Esophagus (tissue), 2 donors: ENCODE data around the gene TH. TPM values are rescaled to one million over a fixed set of nuclear protein-coding genes. Genes with fewer than 3 reads are reported as not detected.

Experiments used
- H3K27ac ChIP-seq, 2 donors: one replicate each; pipeline ENCODE4 v1.5.1; 2013; ENCODE audit warnings: low read depth in 2 of 2, mild to moderate bottlenecking in 2 of 2, inconsistent platforms in 1 of 2, low read length in 1 of 2, moderate library complexity in 1 of 2
- H3K27me3 ChIP-seq, 2 donors: one replicate each; pipeline ENCODE4 v1.6.1; 2013; ENCODE audit warnings: low read length in 2 of 2, control low read depth in 1 of 2, mild to moderate bottlenecking in 1 of 2; ENCODE audit not compliant: insufficient read depth in 2 of 2, control insufficient read depth in 1 of 2
- H3K36me3 ChIP-seq, 2 donors: one replicate each; pipeline ENCODE4 v1.6.1; 2013; ENCODE audit warnings: low read length in 1 of 2; ENCODE audit not compliant: control insufficient read depth in 2 of 2, insufficient read depth in 2 of 2
- H3K4me1 ChIP-seq, 2 donors: one replicate each; pipeline ENCODE4 v1.6.1; 2013; ENCODE audit warnings: low read length in 1 of 2; ENCODE audit not compliant: control insufficient read depth in 2 of 2, insufficient read depth in 2 of 2
- H3K4me3 ChIP-seq, 2 donors: one replicate each; pipeline ENCODE4 v1.5.1; 2013; ENCODE audit warnings: low read length in 2 of 2, mild to moderate bottlenecking in 2 of 2, low read depth in 1 of 2, moderate library complexity in 1 of 2
- H3K9me3 ChIP-seq, 2 donors: one replicate each; pipeline ENCODE4 v1.6.1; 2013; ENCODE audit warnings: mild to moderate bottlenecking in 2 of 2, low read depth in 1 of 2, low read length in 1 of 2, moderate library complexity in 1 of 2; ENCODE audit not compliant: control insufficient read depth in 2 of 2, insufficient read depth in 1 of 2
- WGBS, 2 donors: extraction: QIAGEN DNeasy Blood & Tissue Kit; methylation state at CpG; one replicate each; pipeline ENCODE4 v1.1.7; 2013; 5-methylcytosine and 5-hydroxymethylcytosine counted together
- polyA plus RNA-seq, 2 donors: library from polyadenylated mRNA; stranded (reverse); fragments of 200-250 nt; gene quantifications; one replicate each; pipeline ENCODE4 v1.2.3, GENCODE V29; 2013
- donor health status: healthy with polysubstance abuse.
- donor health status: Bipolar disorder and iron deficiency.

The TH gene
- polyA plus RNA-seq, 2 donors = 0.24 to 1.7 TPM

DNA sequence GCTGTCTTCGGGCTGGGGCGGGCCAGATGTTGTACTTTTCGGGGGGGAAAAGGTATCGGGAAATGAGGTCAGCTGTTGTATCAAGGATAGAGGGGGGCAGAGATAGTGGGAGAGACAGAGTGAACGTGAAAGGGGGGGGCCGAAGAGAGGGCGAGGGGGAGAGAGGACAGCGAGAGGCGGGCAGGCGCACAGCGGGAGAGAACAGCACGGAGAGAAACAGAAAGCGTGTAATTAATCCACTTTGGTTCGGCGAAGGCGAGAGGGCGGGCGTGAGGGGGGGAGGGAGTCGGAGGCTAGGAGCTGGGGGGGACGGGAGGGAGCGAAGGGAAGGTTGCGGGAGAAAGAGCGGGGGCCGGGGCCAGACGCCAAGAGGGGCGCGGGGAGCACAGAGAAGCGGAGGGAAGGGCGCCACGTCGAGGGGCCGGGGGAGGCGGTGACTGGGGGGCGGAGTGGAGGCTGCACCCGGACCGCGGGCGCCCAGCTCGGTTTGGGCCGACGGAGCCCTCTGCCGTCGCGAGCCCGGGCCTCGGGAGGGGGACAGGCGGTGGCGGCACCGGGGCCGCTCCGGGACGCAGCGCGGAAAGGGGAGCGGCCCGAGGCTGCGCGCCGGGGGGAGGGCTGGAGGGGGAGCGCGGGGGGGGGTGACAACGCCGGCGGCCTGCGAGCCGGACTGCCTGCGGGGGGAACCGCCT is 33.0 kb downstream of the TH start:
- H3K9me3 ChIP-seq = no peaks in the 10 kb centered on the region
- peaks cover 10 to 39% of the 10 kb centered on the region in 2 donors for H3K27me3 ChIP-seq
- peaks cover 2 to 3% of the 10 kb centered on the region in 2 donors for H3K4me1 ChIP-seq
- no peaks in the 10 kb centered on the region for H3K36me3 ChIP-seq
- 2% methylated on average over 32 to 68 of the region's 68 CpGs for whole genome bisulfite sequencing, 2 donors
- no peak overlapping the region for H3K27ac ChIP-seq
- H3K4me3 ChIP-seq = peak overlapping the region; percentile 11 to 25

DNA sequence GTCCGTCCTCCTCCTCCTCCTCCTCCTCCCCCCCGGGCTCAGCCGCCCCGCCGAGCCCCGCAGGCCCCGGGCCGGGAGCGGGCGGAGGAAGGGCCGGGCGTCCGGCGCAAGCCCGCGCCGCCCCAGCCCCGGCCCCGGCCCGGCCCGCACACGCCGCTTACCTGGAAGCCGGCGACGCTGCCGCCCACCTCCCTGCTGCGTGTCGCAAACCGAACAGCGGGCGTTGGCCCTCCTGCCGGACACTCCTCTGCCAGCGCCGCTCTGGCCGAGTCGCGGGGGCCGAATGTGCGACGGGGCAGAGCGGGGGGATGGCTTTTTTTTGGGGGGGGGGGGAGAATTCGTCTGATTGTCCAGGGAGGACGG is 33.6 kb downstream of the TH start:
- 0 to 1% methylated on average over 19 to 44 of the region's 44 CpGs for WGBS, 2 donors

DNA sequence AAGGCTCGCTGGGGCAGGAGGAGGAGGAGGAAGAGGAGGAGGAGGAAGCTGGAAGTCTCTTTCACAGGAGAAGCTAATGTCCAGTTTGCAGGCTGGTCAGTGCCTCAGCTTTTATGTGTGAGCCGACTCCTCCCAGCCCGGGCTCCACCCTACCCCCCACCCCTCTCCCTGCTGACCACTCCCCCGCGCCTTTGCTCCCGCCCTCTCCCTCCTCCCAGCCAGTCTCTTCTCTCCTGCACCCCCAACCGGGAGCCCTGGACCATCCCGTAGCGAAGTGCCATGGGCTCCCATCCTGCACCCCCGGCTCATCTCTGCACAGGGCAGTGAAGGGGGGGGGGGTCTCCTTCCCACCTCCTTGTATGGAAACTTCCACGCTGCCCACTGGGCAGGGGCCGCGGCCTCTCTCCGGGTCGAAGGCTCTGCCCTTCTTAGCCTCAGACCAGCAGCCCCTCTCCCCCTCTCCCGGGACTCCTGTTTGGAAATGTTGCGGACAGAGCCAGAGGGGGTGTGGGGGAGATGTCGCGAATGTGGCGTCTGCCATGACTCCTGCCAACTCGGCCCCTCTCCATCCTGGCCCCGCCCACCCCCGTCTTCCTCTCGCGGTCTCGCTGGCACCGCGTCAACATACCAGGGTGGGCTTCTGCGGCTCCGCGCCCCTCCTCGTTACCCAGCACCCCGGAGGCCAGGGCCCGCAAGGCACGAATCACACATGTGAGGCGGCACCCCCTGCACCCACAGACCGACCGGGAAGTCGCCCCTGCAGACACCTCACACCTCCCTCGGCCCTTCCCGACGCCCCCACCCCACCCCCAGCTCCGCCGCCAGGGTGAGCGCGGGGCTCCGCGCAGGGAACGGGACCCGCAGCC is 34.2 kb downstream of the TH start:
- H3K27me3 ChIP-seq = peaks cover 10 to 39% of the 10 kb centered on the region in 2 donors
- peaks cover 2 to 3% of the 10 kb centered on the region in 2 donors for H3K4me1 ChIP-seq
- no peak overlapping the region for H3K27ac ChIP-seq
- no peaks in the 10 kb centered on the region for H3K36me3 ChIP-seq
- peak overlapping the region in 1 of 2 donors; percentile 11 for H3K4me3 ChIP-seq
- WGBS, 2 donors = 2% methylated on average over 45 to 50 of the region's 50 CpGs
- H3K9me3 ChIP-seq = no peaks in the 10 kb centered on the region

More for the DNA sequence above, 33.6 kb downstream of the TH start:
- Histone ChIP-seq H3K36me3 (no peaks in the 10 kb centered on the region), H3K4me1 (peaks cover 2 to 3% of the 10 kb centered on the region in 2 donors), H3K27me3 (peaks cover 10 to 39% of the 10 kb centered on the region in 2 donors), H3K27ac (no peak overlapping the region), H3K9me3 (no peaks in the 10 kb centered on the region), H3K4me3 (peak overlapping the region in 1 of 2 donors; percentile 11)

DNA sequence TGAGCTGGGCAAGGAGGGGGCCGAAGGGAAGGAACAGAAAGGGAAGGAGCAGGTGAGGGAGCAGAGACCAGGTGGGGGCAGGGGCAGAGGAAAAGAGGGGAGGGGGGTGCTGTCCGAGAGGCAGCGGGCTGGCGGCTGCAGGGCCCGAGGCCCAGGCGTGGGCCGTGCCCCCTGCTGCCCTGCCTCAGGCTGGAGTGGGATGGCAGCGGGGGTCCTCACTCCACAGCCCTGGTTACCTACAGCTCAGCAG is 34.7 kb downstream of the TH start:
- no peak overlapping the region for H3K4me3 ChIP-seq
- no peak overlapping the region for H3K27ac ChIP-seq
- H3K36me3 ChIP-seq = no peaks in the 10 kb centered on the region
- H3K9me3 ChIP-seq = peaks cover 0 to under 1% of the 10 kb centered on the region in 2 donors
- peaks cover 2 to 3% of the 10 kb centered on the region in 2 donors for H3K4me1 ChIP-seq
- 25 to 35% methylated on average over 8 of the region's 8 CpGs for WGBS, 2 donors
- H3K27me3 ChIP-seq = peaks cover 10 to 39% of the 10 kb centered on the region in 2 donors

DNA sequence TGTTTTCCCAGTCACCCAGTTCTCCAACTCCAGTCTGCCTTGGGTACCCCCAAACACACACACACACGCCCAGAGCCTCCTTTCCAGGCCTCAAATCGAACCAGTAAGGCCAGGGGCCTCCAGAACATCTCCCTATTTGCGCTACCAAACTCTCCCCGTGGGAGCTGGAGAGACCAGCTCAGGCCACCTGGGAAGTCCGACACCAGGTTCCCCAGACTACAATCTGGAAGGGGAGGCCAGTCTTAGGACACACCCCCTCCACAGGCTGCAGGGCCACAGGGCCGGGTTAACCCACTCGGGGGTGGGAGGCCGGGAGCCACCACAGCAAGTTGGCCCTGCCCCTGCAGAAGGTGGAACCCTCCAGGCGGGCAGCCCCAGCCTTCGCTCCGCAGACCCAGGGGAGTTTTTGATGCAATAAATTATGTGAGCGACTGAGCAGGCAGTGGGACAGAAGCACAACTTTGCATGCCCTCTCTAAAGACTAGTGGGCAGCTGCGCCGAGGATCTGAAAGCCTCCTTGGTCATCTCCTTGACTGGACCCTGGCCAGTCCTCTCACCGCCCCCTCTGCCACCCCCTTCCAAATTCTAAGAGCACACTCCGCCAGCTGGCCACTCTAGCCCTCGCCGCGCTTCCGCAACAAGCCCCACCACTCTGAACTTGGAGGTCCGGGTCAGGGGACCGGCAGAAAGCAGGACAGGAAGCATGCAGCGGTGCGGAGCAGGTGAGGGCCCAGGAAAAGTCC is 35.2 kb downstream of the TH start:
- no peak overlapping the region for H3K27ac ChIP-seq
- peaks cover 2 to 3% of the 10 kb centered on the region in 2 donors for H3K4me1 ChIP-seq
- WGBS, 2 donors = 53 to 56% methylated on average over 24 of the region's 24 CpGs
- peaks cover 0 to 5% of the 10 kb centered on the region in 2 donors for H3K9me3 ChIP-seq
- H3K36me3 ChIP-seq = no peaks in the 10 kb centered on the region
- no peak overlapping the region for H3K4me3 ChIP-seq
- H3K27me3 ChIP-seq = peaks cover 10 to 39% of the 10 kb centered on the region in 2 donors

DNA sequence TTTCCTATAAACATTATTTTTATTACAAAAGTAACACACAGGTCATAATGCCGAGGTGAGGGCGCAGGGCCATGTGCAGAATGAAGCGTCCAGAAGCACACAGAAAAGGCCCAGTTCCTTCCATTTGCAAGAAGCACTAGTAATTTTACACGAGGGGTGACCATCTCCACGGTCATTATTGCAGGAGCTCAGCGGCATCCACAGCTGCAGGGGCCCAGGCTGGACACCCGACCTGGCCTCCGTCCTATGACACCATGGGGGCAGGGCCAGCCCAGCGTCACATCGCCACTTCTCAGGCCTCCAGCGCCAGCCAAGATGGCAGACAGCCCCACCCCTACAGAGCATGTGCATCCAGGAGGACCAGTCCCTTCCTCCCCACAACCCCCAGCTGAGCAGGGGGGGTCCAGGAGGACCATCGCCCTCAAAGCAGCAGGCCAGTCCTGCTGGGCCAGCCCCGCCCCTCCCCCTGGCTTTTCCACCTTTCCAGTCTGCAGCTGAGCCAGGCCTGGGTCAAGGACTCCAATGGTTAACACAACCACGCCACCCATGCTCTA is 35.9 kb downstream of the TH start:
- H3K27ac ChIP-seq = no peak overlapping the region
- no peaks in the 10 kb centered on the region for H3K36me3 ChIP-seq
- WGBS, 2 donors = 80 to 85% methylated on average over 14 of the region's 14 CpGs
- H3K4me3 ChIP-seq = no peak overlapping the region
- H3K9me3 ChIP-seq = peaks cover 0 to 7% of the 10 kb centered on the region in 2 donors
- H3K4me1 ChIP-seq = peaks cover 2 to 3% of the 10 kb centered on the region in 2 donors
- peaks cover 10 to 33% of the 10 kb centered on the region in 2 donors for H3K27me3 ChIP-seq

DNA sequence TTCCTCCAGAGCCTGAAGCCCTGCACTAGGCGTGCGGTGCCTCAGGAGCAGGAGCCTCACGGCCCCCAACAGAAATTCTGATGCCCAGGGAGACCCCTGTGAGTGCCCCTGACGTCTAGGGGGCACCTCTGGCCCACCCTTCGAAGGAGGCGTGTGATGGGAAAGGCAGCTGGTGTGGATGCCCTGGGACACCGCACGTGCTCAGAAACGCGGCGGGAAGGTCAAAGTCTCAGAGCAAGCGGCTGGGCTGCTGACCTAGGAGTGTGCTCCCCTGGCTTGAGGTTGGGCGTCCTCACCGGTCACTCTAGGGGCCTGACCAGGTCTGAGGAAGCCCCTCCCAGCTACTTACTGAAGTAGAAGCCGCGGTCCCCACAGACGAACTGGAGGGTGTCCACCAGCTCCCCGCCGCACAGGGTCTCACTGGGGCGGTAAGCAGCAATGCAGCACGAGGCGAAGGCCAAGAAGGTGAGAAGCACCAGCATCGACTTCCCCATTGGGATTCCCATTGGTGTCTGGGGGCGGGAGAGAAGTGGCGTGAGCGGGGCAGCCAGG is 36.5 kb downstream of the TH start:
- 77 to 81% methylated on average over 26 of the region's 26 CpGs for WGBS, 2 donors
- Histone ChIP-seq H3K27me3 (peaks cover 10 to 27% of the 10 kb centered on the region in 2 donors), H3K9me3 (peaks cover 0 to 7% of the 10 kb centered on the region in 2 donors), H3K4me1 (peaks cover 0 to 2% of the 10 kb centered on the region in 2 donors), H3K36me3 (no peaks in the 10 kb centered on the region), H3K4me3 (no peak overlapping the region), H3K27ac (no peak overlapping the region)

DNA sequence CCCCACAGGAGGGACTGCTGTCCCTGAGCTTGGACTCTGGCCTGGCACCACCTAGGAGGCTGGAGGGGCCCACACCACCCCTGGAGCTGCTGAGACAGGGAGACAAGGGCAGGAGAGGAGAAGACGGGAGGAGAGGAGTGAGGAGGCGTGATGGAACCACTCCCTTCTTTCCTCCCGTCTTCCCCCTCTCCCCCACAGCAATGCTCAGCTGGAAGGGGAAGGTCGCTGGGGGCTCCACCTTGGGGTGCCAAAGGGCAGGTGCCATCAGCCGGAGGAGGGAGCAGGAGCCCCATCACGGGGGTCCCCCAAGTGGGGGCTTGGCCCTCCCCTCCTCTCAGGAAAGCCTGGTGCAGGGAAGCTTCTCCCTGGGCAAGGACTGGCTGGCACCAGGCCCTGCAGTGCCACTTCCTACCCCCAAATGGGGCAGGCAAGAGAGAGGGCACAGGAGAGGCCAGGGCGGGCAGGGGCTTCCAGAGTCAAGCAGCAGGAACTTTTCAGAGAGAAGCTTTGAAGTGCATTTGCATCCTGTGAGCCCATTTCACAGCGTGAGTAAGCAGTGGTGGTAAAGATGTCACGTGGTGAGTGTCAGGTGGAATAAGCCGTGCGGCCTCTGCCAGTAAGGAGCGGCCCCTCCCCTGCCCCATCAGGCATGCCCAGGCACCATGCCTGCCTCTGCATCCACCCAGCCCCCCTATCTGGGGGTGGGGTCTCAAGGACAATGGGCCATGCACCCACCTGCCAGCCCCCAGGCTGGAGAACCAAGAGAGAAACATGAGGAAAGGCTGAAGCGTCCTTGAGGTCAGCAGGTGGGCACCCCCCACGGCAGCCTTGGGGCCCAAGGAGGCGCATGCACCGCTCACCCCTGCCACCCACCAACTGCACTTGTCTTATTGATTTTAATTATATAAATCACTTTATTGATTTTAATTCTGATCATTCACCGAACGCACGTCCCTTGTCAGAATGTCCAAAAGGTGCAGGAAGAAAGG is 37.3 kb downstream of the TH start:
- Histone ChIP-seq H3K9me3 (peaks cover 0 to 7% of the 10 kb centered on the region in 2 donors), H3K36me3 (no peaks in the 10 kb centered on the region)
- WGBS, 2 donors = 57 to 65% methylated on average over 19 of the region's 19 CpGs

More for the DNA sequence above, 37.3 kb downstream of the TH start:
- H3K4me3 ChIP-seq = no peak overlapping the region
- H3K27me3 ChIP-seq = peaks cover 10 to 19% of the 10 kb centered on the region in 2 donors
- no peaks in the 10 kb centered on the region for H3K4me1 ChIP-seq
- no peak overlapping the region for H3K27ac ChIP-seq
